ENCODE measurements around the gene STXBP5. TPM values are rescaled to one million over a fixed set of nuclear protein-coding genes. Genes with fewer than 3 reads are reported as not detected.

Gene STXBP5
- total and polyA plus RNA-seq, 9 of the 15 experiments (the other 6 are each of a cell fraction or from before 2014, with no cell fraction given): 23.3 to 172 (median 71.5) TPM

GRCh38 chr6:147218797-147219196 lies 14.6 kb downstream of the STXBP5 start (continued):
- TF ChIP-seq, protein P1, sequence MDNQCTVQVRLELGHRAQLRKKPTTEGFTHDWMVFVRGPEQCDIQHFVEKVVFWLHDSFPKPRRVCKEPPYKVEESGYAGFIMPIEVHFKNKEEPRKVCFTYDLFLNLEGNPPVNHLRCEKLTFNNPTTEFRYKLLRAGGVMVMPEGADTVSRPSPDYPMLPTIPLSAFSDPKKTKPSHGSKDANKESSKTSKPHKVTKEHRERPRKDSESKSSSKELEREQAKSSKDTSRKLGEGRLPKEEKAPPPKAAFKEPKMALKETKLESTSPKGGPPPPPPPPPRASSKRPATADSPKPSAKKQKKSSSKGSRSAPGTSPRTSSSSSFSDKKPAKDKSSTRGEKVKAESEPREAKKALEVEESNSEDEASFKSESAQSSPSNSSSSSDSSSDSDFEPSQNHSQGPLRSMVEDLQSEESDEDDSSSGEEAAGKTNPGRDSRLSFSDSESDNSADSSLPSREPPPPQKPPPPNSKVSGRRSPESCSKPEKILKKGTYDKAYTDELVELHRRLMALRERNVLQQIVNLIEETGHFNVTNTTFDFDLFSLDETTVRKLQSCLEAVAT (IDR thresholded peaks at IDR 0.05): 0 out of 4 replicates have a peak, but pooled peaks of 1 of the 2 experiments have one; percentile 22
- TF ChIP-seq PRDM10 (IDR thresholded peaks at IDR 0.05; ENCODE audit: partially characterized antibody) (peak; percentile 41), FOXK2 (conservative IDR thresholded peaks at IDR 0.05 in 1 of 2, IDR thresholded peaks at IDR 0.05 in 1 of 2; ENCODE audit: low read depth in 2 of 2) (peak in 1 of 2 experiments; percentile 36; a peak in 1 of 4 replicates), ARID3A (IDR thresholded peaks at IDR 0.05; ENCODE audit: borderline replicate concordance, low read depth, low read length) (peak; percentile 26; the same call in 1 of the 2 replicates), ZC3H11A (IDR thresholded peaks at IDR 0.05; ENCODE audit: low read depth, low read length) (no peak), ZNF398 (CRISPR knock-in tag; IDR thresholded peaks at IDR 0.05) (no peak), FUS (optimal IDR thresholded peaks at IDR 0.05; ENCODE audit: low read depth, low read length) (no peak), ADNP (tag; IDR thresholded peaks at IDR 0.05) (no peak), DPF2 (IDR thresholded peaks at IDR 0.05) (0 out of 2 replicates have a peak, but pooled peaks have one; percentile 40), ZNF24 (IDR thresholded peaks at IDR 0.05) (no peak), ZNF121 (CRISPR knock-in tag; conservative IDR thresholded peaks at IDR 0.05) (no peak), POLR2B (IDR thresholded peaks at IDR 0.05; ENCODE audit: low read depth, partially characterized antibody) (no peak), POLR2AphosphoS5 (IDR thresholded peaks at IDR 0.05; ENCODE audit: control insufficient read depth, insufficient read depth, low read depth, low read length) (0 out of 2 replicates have a peak, but pooled peaks have one; percentile 5), CBFA2T3 (IDR thresholded peaks at IDR 0.05) (peak; percentile 32; the same call in 1 of the 2 replicates)
- TF ChIP-seq, protein P2, sequence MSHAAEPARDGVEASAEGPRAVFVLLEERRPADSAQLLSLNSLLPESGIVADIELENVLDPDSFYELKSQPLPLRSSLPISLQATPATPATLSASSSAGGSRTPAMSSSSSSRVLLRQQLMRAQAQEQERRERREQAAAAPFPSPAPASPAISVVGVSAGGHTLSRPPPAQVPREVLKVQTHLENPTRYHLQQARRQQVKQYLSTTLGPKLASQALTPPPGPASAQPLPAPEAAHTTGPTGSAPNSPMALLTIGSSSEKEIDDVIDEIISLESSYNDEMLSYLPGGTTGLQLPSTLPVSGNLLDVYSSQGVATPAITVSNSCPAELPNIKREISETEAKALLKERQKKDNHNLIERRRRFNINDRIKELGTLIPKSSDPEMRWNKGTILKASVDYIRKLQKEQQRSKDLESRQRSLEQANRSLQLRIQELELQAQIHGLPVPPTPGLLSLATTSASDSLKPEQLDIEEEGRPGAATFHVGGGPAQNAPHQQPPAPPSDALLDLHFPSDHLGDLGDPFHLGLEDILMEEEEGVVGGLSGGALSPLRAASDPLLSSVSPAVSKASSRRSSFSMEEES (CRISPR knock-in tag; IDR thresholded peaks at IDR 0.05): peak; percentile 4; the same call in 1 of the 2 replicates

Measured in K562 (cell line).